ENCODE data around the gene CCDC149. TPM values are rescaled to one million over a fixed set of nuclear protein-coding genes. Genes with fewer than 3 reads are reported as not detected.

The CCDC149 gene
- total and polyA plus RNA-seq, 11 donors: 5.8 to 14.7 (median 9.9) TPM

DNA sequence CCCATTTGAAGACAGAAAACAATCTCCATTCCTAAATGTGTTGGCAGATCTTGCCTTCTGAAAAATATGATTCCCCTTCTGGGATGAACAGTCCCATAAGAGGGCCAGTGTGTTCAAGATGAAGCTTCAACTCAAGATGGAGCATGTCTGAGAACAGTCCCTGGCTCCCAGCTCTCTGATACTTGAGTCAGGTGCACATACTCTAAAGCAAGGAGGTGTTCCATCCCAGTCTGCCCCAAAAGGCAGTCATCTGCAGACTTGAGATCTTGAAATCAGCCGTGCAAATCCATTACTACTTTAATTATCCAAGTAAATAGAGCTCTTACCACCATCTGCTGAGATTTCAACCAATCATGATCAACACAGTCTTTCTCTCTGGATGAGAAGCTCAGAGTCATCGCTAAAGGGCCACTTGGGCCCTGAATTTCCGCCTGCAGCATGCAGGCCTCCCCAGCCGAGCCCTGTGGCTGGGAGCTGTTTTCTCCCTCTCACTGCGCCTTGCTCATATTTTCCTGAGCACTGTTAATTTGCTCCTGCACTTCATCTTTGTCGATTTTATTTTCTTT is 22.2 kb downstream of the CCDC149 start:
- WGBS, 4 donors: 95 to 99% (median 96%) methylated on average over 6 of the region's 6 CpGs
- ATAC-seq (no peak), DNase-seq (no peak)
- no peak overlapping the region for H3K4me3 ChIP-seq
- no peaks in the 10 kb centered on the region for H3K27me3 ChIP-seq
- TF ChIP-seq, protein P1, sequence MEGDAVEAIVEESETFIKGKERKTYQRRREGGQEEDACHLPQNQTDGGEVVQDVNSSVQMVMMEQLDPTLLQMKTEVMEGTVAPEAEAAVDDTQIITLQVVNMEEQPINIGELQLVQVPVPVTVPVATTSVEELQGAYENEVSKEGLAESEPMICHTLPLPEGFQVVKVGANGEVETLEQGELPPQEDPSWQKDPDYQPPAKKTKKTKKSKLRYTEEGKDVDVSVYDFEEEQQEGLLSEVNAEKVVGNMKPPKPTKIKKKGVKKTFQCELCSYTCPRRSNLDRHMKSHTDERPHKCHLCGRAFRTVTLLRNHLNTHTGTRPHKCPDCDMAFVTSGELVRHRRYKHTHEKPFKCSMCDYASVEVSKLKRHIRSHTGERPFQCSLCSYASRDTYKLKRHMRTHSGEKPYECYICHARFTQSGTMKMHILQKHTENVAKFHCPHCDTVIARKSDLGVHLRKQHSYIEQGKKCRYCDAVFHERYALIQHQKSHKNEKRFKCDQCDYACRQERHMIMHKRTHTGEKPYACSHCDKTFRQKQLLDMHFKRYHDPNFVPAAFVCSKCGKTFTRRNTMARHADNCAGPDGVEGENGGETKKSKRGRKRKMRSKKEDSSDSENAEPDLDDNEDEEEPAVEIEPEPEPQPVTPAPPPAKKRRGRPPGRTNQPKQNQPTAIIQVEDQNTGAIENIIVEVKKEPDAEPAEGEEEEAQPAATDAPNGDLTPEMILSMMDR (IDR thresholded peaks at IDR 0.05): no peak
- no peak for TF ChIP-seq POLR2A (IDR thresholded peaks at IDR 0.05)
- H3K36me3 ChIP-seq: peaks cover 0 to 28% (median 9%) of the 10 kb centered on the region in 9 donors
- intact Hi-C loops (cut with DNase I): no loop called here
- H3K27ac ChIP-seq: no peak overlapping the region
- H3K9me3 ChIP-seq: no peaks in the 10 kb centered on the region
- no peaks in the 10 kb centered on the region for H3K4me1 ChIP-seq

DNA sequence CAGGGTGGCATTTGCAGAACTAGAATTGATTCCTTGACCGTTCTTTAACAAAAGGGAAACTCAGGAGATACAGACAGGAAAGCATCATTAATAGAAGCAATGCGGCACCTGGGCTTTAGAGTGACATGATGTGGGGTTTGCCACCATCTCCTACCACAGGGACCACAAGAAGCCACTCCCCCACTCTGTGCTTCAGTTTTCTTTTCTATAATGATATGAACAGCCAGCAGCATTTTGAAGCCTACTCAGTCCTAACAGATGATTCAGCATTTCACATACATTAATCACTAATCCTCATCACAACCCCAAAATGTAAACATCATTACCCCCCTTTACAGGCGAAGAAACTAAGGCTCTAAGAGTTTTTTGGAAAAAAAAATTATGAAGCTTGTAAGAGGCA is 22.9 kb downstream of the CCDC149 start:
- ATAC-seq (no peak), DNase-seq (no peak)
- H3K9me3 ChIP-seq: no peaks in the 10 kb centered on the region
- H3K27me3 ChIP-seq: no peaks in the 10 kb centered on the region
- intact Hi-C loops (cut with DNase I): no loop called here
- TF ChIP-seq POLR2A (IDR thresholded peaks at IDR 0.05): no peak
- TF ChIP-seq, protein P1 (IDR thresholded peaks at IDR 0.05): no peak
- H3K4me1 ChIP-seq: no peaks in the 10 kb centered on the region
- H3K27ac ChIP-seq: no peak overlapping the region
- H3K36me3 ChIP-seq: peaks cover 0 to 24% (median 9%) of the 10 kb centered on the region in 9 donors
- no peak overlapping the region for H3K4me3 ChIP-seq
- WGBS, 4 donors: 91 to 99% (median 96%) methylated on average over 3 of the region's 3 CpGs

DNA sequence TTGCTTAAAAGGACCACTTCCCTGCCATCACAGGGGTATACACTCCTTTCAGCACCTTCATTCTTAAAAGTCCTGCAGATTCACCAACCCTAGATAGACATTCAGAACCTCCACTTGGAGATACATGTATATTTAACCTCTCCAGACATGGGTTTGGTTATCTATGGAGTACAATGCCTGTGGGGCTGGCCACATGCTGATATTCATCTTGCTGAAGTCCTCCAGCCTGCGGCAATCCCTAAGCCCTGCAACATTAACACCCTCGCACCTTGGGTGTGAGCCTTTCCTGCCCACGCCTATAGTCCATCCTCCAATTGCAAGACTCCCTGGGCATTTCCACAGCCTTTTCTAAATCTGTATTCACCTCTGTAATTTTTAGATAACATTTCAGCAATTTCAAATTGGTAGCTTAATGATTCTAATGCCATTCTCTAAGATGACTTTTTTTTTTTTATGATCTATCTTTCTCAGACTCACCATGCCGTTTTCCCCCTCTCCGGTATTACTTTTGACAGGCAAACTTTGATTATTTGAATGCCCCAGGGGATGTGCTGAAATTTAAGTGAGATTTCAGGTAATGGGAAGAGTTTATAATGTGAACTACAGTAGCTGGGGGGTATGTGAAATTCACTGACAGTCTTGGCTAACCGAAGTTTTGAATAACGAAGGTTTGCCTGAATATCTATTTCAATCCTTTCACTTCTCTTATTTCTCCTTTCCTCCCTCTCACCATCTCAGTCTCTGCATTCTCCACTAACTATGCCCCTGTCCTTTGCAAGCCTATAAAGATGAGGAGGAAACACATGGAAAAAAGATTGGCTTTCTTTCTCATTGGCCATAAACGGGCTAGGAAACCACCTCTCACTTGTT is 24.1 kb downstream of the CCDC149 start:
- DNase-seq (no peak), ATAC-seq (no peak)
- no peaks in the 10 kb centered on the region for H3K4me1 ChIP-seq
- H3K4me3 ChIP-seq: no peak overlapping the region
- 87 to 94% (median 89%) methylated on average over 8 of the region's 8 CpGs for whole genome bisulfite sequencing, 4 donors
- no peaks in the 10 kb centered on the region for H3K27me3 ChIP-seq
- H3K27ac ChIP-seq: no peak overlapping the region
- peaks cover 0 to 15% (median 2%) of the 10 kb centered on the region in 9 donors for H3K36me3 ChIP-seq
- TF ChIP-seq, protein P1 (IDR thresholded peaks at IDR 0.05): no peak
- TF ChIP-seq POLR2A (IDR thresholded peaks at IDR 0.05): no peak
- intact Hi-C loops (cut with DNase I): no loop called here
- H3K9me3 ChIP-seq: no peaks in the 10 kb centered on the region

DNA sequence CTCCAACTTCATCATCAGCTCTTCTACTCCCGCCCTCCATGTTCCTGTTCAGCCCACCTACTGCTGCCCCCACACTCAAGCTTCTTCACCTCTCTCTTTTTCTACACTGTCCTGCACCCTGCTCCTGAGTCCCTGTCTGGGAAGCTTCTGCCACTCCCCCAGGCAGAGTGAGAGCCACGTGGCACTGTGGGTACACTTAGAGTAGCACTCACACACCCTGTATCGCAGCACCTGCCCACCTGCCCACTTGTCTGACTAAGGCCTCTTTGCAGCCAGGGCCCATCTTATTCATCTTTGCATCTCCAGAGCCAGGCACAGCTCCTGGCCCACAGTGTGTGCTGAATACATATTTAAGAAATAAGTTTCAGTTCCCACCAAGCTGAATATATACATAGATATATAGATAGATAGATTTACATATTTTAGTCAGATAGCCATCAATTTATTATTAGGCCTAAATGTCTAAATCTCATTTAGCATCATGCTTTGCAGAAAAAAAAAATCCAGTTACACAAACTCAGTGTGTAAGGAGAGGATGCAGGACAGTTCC is 24.9 kb downstream of the CCDC149 start:
- ATAC-seq (no peak), DNase-seq (no peak)
- H3K27me3 ChIP-seq: no peaks in the 10 kb centered on the region
- no peaks in the 10 kb centered on the region for H3K9me3 ChIP-seq
- no peak overlapping the region for H3K4me3 ChIP-seq
- intact Hi-C loops (cut with DNase I): no loop called here
- 92 to 95% (median 93%) methylated on average over 3 of the region's 3 CpGs for WGBS, 4 donors
- no peaks in the 10 kb centered on the region for H3K4me1 ChIP-seq
- H3K27ac ChIP-seq: no peak overlapping the region
- peaks cover 0 to 13% (median 0%) of the 10 kb centered on the region in 9 donors for H3K36me3 ChIP-seq
- TF ChIP-seq, protein P1 (IDR thresholded peaks at IDR 0.05): no peak

All from heart left ventricle (tissue), 16 donors.